ELF-1 (cell line): ENCODE data around the gene CLPTM1L.
"Not testable (repeated sequence)": the region's sequence is repeated elsewhere in the genome, so short reads cannot be mapped to it uniquely, and the experiment has no call there.

ENCODE experiments used
- DNase-seq: peaks from one replicate; pipeline ENCODE4 v3.0.0-alpha.2; 2016; ENCODE audit warnings: low read depth, low spot score

The CLPTM1L gene

DNA sequence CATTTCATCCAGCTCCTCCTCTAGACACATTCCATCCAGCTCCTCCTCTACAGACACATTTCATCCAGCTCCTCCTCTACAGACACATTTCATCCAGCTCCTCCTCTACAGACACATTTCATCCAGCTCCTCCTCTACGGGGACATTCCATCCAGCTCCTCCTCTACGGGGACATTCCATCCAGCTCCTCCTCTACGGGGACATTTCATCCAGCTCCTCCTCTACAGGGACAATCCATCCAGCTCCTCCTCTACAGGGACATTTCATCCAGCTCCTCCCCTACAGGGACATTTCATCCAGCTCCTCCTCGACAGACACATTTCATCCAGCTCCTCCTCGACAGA lies 18.4 kb downstream of the CLPTM1L start:
- not testable (repeated sequence) for DNase-seq

DNA sequence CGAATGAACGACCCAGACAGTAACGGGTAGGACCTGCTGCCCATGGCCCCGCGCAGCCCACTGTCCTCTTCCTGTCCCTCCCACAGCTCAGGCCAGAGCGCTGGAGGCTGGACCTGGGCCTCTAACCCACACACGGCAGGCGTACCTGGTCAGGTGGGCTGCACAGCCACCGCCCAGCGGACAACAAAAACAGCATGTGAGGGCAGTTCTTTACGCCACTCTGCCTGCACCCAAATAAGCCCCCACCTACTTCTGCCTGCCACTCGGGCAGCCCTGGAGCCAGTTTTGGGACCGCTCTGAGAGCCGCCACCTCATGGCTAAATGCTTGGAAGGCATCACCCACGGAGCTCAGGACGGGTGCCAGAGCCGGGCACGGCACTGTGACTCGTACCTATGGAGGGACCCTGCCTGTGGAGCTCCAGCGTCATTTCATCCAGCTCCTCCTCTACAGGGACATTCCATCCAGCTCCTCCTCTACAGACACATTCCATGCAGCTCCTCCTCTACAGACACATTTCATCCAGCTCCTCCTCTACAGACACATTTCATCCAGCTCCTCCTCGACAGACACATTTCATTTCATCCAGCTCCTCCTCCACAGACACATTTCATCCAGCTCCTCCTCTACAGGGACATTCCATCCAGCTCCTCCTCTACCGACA lies 18.9 kb downstream of the CLPTM1L start:
- DNase-seq = no peak

- no peak for DNase-seq
These were observed 19.6 kb downstream of the CLPTM1L start for GRCh38 chr5:1325191-1325741.

DNA sequence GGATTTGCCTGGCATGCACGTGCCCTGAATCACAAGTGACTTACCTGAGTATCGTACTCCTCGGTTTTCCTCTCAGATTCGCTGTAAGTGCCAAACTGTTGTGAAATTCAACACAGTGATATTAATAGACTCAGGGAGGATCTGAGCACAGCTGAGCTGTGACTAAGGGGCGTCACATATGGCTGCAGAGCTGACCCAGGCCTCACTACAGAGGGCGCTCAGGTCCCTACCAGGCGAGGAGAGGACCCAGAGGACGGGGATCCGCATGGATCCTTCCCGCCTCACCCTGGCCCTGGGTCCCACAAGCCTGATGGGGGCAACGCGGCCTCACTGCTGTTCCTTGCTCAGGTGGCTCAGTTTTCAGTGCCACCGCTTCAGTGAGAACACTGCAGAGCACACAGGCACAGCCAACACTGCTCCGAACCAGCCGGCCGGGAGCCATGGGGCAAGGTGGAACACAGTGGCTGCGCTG lies 20.1 kb downstream of the CLPTM1L start:
- DNase-seq = no peak

DNA sequence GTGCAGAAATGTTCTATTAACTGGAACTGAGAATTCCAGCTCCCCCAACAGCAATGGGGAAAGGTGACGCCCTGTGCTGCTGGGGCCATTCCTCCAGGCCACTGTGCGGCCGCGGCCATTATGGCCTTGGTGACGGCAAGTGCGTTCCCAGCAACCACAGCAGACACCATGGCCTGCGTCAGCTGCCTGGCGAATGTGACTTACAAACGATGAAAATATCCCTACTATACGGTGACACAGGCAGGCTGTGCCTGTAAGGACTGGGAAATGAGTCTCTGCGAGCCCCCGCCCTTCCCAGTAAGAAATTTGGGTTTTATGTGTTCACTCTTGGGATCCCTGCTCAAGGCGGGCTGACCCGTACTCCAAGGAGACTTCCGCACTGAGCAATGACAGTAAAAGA lies 20.6 kb downstream of the CLPTM1L start:
- DNase-seq = no peak

- DNase-seq = no peak
These were observed 21.1 kb downstream of the CLPTM1L start for GRCh38 chr5:1323803-1324173.

GRCh38 chr5:1322955-1323802 lies 21.7 kb downstream of the CLPTM1L start:
- no peak for DNase-seq

DNA sequence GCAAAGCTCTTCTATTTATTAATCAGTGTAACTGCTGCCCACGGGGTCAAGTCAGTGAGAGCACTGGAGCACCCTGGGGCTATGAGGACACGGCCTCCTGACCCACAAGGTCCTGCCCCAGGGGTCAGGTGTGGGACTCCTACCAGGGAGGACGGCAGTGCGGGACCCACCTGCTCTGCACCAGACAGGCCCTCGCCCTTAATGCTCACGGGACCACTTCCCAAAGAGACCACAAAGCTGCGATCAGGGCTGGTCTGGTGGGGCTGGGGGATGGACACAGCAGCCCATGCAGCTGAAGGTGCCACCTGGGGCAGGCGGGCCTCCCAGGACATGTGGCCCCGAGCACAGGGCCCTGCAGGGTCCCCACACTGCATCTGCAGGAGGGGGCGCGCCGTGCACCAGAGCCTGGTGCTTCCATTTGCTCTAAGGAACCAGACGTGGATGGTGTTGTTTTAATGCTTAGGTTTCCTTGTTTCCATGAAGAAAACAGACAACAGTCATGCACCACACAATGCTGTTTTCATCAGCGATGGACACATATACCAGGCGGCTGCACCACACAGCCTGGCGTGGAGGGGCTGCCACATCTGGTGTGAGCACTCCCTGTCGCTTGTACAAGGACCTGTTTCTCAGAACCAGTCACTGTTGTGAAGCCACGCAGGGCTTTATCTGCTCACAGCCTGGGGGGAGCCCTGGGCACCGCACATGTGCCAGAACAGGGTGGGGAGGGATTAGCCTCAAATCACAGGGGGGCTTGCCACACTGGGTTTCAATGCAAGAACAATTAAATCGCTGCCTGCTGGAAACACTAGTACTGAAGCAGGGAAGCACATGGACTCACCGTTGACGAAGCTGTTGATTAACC lies 22.6 kb downstream of the CLPTM1L start:
- DNase-seq = no peak

DNA sequence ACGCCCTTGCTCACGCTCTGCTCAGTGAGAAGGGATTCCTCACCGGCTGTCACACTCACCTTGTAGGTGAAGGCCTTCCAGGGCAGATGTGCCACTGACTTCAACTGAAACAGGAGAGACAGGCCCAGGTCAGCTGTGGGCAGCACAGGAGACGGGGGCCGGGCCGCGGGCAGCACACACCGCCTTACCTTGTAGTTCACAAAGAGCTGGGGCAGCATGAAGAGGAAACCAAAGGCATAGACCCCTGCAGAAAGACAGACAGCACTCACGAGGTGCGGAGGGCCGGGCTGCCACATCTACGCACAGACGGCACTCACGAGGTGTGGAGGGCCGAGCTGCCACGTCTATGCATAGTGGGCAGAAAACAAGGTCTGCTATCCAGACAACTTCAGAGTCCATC lies 23.3 kb downstream of the CLPTM1L start:
- DNase-seq = no peak

DNA sequence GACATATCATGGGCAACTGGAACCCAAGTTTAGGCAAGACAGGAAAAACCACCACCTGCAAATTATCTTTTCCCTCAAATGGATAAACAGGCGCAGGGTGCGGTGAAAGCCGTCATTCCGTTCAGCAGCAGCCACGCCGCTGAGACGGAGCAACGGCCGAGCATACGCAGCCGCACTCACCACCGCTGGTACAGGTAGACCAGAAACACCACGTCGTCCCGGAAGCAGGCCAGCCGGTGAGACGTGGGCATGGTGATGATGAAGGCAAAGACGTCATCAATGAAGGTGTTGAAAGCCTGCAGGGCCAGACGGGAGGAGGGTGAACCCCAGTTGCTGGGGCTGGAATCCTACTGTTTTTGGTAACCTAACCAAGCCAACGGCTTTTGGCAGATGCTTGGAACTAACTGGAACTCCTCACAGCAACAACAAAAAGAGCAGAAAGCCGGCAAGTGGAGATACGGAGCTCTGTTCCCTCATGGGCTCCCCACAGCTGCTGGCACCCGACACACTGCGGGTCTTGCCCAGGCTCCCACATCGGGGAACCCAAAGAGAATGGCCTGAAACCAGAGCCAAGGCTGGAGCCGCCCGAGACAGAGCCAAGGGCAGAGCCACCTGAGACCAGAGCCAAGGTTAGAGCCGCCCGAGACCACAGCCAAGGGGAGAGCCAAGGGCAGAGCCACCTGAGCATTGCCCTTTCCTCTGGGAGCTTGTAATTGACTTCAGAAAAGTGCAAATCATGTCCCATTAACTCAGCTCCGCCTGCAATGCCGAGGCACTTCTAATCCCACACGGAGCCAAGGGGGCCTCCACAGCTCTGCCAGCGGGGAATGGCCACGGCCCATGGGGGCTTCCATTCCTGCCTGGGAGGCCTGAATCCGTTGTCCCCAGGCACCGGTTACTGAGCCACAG lies 24.2 kb downstream of the CLPTM1L start:
- no peak for DNase-seq

DNA sequence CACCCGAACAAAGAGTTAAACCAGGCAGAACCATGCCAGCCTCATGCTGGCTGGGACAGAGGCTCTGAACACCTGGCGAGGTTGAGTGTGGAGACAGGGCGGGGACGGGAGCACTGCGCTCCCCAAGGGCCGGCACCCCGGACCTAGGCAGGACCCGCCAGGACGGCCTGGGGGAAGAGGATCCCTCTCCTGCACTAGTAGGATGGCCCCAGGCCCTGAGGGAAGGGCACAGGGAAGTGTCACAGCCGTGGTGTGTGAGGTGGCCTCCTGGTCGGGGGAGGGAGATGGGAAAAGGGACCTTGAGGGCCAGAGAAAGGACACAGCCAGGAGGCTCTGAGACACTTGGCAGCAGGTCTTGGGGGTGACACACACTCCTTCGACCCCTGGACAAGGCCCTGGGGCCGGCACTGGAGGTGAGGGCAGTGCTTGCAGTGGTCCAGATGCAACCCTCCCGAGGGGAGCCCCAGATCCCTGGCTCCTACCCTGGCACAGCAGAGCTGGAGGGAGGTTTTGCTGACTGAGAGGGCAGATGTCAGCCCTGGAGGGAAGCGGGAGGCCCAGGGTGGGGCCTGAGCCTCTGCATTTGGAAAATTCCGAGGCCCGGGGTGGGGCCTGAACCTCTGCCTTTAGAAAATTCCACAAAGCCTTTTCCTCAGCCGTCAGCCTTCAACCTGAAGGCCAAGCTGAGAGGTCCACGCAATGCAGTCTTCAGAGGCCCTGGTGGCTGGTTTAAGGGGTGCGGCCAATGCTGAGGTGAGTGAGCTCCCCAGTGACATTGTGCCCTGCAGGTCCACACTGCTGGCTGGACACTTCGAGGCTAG lies 25.3 kb downstream of the CLPTM1L start:
- no peak for DNase-seq

GRCh38 chr5:1318659-1319251 lies 26.1 kb downstream of the CLPTM1L start:
- DNase-seq = no peak

GRCh38 chr5:1317921-1318565 lies 26.9 kb downstream of the CLPTM1L start:
- no peak for DNase-seq

GRCh38 chr5:1316588-1317340 lies 28.1 kb downstream of the CLPTM1L start:
- no peak for DNase-seq

GRCh38 chr5:1315709-1316587 lies 29.0 kb downstream of the CLPTM1L start:
- DNase-seq = peak; percentile 26

GRCh38 chr5:1315018-1315708 lies 29.7 kb downstream of the CLPTM1L start:
- no peak for DNase-seq

GRCh38 chr5:1314564-1314982 lies 30.3 kb downstream of the CLPTM1L start:
- DNase-seq = no peak
